Suprapubic skin (tissue), 4 donors: ENCODE measurements around the gene CAPRIN1. TPM values are rescaled to one million over a fixed set of nuclear protein-coding genes. Genes with fewer than 3 reads are reported as not detected.

Source experiments
- DNase-seq, 2 donors: peaks; one replicate each; pipeline ENCODE4 v3.0.0-alpha.2; 2019; ENCODE audit warnings: low spot score in 2 of 2
- H3K27ac ChIP-seq: fragments of 200-600 bp; sonication (generic); one replicate; pipeline ENCODE4 v1.5.1; 2019
- H3K27me3 ChIP-seq: fragments of 200-600 bp; sonication (generic); one replicate; pipeline ENCODE4 v1.5.1; 2019
- H3K36me3 ChIP-seq: fragments of 200-600 bp; sonication (generic); one replicate; pipeline ENCODE4 v1.5.1; 2019
- H3K4me1 ChIP-seq: fragments of 200-600 bp; sonication (generic); one replicate; pipeline ENCODE4 v1.5.1; 2019
- H3K4me3 ChIP-seq: fragments of 200-600 bp; sonication (generic); one replicate; pipeline ENCODE4 v1.5.1; 2019; ENCODE audit warnings: mild to moderate bottlenecking
- H3K9me3 ChIP-seq: fragments of 200-600 bp; sonication (generic); one replicate; pipeline ENCODE4 v1.5.1; 2019
- CTCF ChIP-seq, 2 donors: fragments of 200-600 bp in 1 of 2; fragments of 450-650 bp in 1 of 2; sonication (generic) in 1 of 2; IDR thresholded peaks; one replicate each; pipeline ENCODE4 v1.5.1; 2016 to 2019; ENCODE audit warnings: antibody characterized with exemption in 2 of 2, mild to moderate bottlenecking in 1 of 2, moderate library complexity in 1 of 2
- EP300 ChIP-seq: sonication (generic); formaldehyde crosslinking; IDR thresholded peaks from one replicate; pipeline ENCODE4 v1.6.1; 2017; ENCODE audit warnings: antibody characterized with exemption
- POLR2A ChIP-seq, 2 donors: fragments of 450-650 bp; IDR thresholded peaks; one replicate each; pipeline ENCODE4 v1.6.1; 2017; ENCODE audit warnings: antibody characterized with exemption in 2 of 2, mild to moderate bottlenecking in 2 of 2, moderate library complexity in 2 of 2
- POLR2AphosphoS5 ChIP-seq, 3 donors: sonication (generic); formaldehyde crosslinking; IDR thresholded peaks; one replicate each; pipeline ENCODE4 v1.6.1; 2017; ENCODE audit warnings: antibody characterized with exemption in 3 of 3
- WGBS: methylation state at CpG from one replicate; pipeline ENCODE4 v1.1.5; 2018; 5-methylcytosine and 5-hydroxymethylcytosine counted together
- total RNA-seq, 4 donors: library from RNA; depleted of rRNA; stranded (reverse); fragments of >200 nt; gene quantifications; one replicate each; pipeline ENCODE4 v1.1.0, GENCODE V29; 2016

Gene CAPRIN1
- total RNA-seq, 4 donors from 2014 or later: 109 to 137 (median 117) TPM

DNA sequence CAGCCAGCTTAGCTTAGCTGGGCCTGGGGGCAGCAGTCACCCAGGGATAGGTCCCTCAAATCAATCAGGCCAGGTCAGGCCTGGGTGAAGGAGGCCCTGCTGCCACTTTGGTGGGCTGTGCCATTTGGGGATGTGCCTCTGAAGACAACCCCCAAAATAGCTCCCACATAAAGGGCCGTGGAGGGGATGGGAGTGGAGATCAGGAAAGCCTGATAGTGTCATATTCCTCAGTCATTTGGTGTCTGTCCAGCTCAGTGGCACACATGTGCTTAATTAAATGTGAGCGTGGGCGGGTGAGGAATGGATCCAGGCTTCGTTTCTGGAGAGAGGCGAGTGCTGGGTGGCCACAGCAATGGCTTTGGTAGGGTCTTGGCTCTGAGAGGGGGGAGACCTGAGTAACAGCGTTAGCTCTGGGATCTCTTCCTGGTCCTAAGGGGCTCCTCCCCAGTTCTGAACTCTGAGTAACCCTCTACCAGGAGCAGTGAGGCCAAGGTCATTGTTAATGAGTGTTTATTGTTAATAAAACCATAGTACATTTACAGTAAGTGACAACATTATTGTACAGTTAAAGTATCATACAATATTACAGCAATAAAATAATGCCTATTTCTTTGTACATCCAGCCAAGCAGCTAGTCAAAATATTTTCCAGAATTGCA is 99.1 kb downstream of the CAPRIN1 start:
- DNase-seq: no peak
- Histone ChIP-seq H3K27me3 (no peaks in the 10 kb centered on the region), H3K36me3 (peaks cover 71% of the 10 kb centered on the region), H3K4me1 (peaks cover 17% of the 10 kb centered on the region), H3K9me3 (no peaks in the 10 kb centered on the region), H3K4me3 (no peak overlapping the region), H3K27ac (no peak overlapping the region)
- 58% methylated on average over 6 of the region's 6 CpGs for WGBS
- TF ChIP-seq POLR2A (IDR thresholded peaks at IDR 0.05) (no peak), EP300 (no peak), CTCF (IDR thresholded peaks at IDR 0.05) (no peak), POLR2AphosphoS5 (IDR thresholded peaks at IDR 0.05) (no peak)

Other genes starting within 250 kb of the CAPRIN1 start
- gene LMO2, start 159.7 kb upstream of the CAPRIN1 start, total RNA-seq: 10 to 100 TPM in 1 of 4 donors, 1 to 10 TPM in 3; 2.1 to 11.1 (median 7.0) TPM
- 10 to 100 TPM; 41.2 to 59.8 (median 48.2) TPM for gene NAT10, start 53.9 kb downstream of the CAPRIN1 start, total RNA-seq